HEK293T (cell line): ENCODE data around the gene ZIC1.

Experiments
- ARNT ChIP-seq: fragments of 450-650 bp; IDR thresholded peaks from 2 replicates; pipeline ENCODE4 v1.6.1; 2017; ENCODE audit warnings: mild to moderate bottlenecking
- CTBP1 ChIP-seq: fragments of 450-650 bp; IDR thresholded peaks from 2 replicates; pipeline ENCODE4 v1.6.1; 2016; ENCODE audit warnings: borderline replicate concordance
- ELF4 ChIP-seq: fragments of 450-650 bp; IDR thresholded peaks from 2 replicates; pipeline ENCODE4 v1.6.1; 2017; ENCODE audit warnings: antibody characterized with exemption
- FOXM1 ChIP-seq: fragments of 450-650 bp; IDR thresholded peaks from 2 replicates; pipeline ENCODE4 v1.6.1; 2017; ENCODE audit warnings: mild to moderate bottlenecking, borderline replicate concordance
- L3MBTL2 ChIP-seq: fragments of 450-650 bp; conservative IDR thresholded peaks from 2 replicates; pipeline ENCODE4 v1.6.1; 2016; ENCODE audit warnings: mild to moderate bottlenecking
- NFRKB ChIP-seq: fragments of 450-650 bp; IDR thresholded peaks from 2 replicates; pipeline ENCODE4 v1.6.1; 2016; ENCODE audit warnings: mild to moderate bottlenecking, moderate library complexity
- PKNOX1 ChIP-seq: fragments of 450-650 bp; IDR thresholded peaks from 2 replicates; pipeline ENCODE4 v1.6.1; 2016
- SUZ12 ChIP-seq: fragments of 450-650 bp; IDR thresholded peaks from 2 replicates; pipeline ENCODE4 v1.6.1; 2016; ENCODE audit warnings: mild to moderate bottlenecking

GRCh38 chr3:147423798-147424580 is 14.8 kb downstream of the ZIC1 start:
- TF ChIP-seq FOXM1 (no peak), ARNT (no peak), CTBP1 (no peak), SUZ12 (no peak), PKNOX1 (no peak), ELF4 (no peak), L3MBTL2 (no peak), NFRKB (no peak)
